Endothelial cell of umbilical vein (primary cell): ENCODE measurements around the gene COL23A1.

Experiments
- EZH2 ChIP-seq: IDR thresholded peaks from 2 replicates; pipeline ENCODE4 v1.6.1; 2012; ENCODE audit warnings: borderline replicate concordance, low read depth, mild to moderate bottlenecking, moderate library complexity, low read length, inconsistent platforms; ENCODE audit not compliant: severe bottlenecking
- MYC ChIP-seq: IDR thresholded peaks from one replicate; pipeline ENCODE4 v1.6.1; 2011; ENCODE audit warnings: mild to moderate bottlenecking, low read depth, low read length
- POLR2A ChIP-seq: IDR thresholded peaks from 2 replicates; pipeline ENCODE4 v1.6.1; 2012; ENCODE audit warnings: low read depth, mild to moderate bottlenecking, control low read depth, low read length
- POLR2AphosphoS5 ChIP-seq: IDR thresholded peaks from 2 replicates; pipeline ENCODE4 v1.6.1; 2012; ENCODE audit warnings: low read depth, mild to moderate bottlenecking, control low read depth, low read length, moderate library complexity; ENCODE audit not compliant: insufficient read depth
- TF ChIP-seq, protein P1 (sequence below), 2 donors: IDR thresholded peaks; 1 replicate in 1 of 2; 2 replicates in 1 of 2; pipeline ENCODE4 v1.5.1; 2011; ENCODE audit warnings: low read length in 2 of 2, mild to moderate bottlenecking in 2 of 2, moderate library complexity in 2 of 2, control low read depth in 1 of 2, inconsistent platforms in 1 of 2, low read depth in 1 of 2; ENCODE audit not compliant: insufficient read depth in 1 of 2; ENCODE audit errors: extremely low read depth in 1 of 2

GRCh38 chr5:178381206-178381605 lies 209.0 kb downstream of the COL23A1 start:
- TF ChIP-seq, protein P1, sequence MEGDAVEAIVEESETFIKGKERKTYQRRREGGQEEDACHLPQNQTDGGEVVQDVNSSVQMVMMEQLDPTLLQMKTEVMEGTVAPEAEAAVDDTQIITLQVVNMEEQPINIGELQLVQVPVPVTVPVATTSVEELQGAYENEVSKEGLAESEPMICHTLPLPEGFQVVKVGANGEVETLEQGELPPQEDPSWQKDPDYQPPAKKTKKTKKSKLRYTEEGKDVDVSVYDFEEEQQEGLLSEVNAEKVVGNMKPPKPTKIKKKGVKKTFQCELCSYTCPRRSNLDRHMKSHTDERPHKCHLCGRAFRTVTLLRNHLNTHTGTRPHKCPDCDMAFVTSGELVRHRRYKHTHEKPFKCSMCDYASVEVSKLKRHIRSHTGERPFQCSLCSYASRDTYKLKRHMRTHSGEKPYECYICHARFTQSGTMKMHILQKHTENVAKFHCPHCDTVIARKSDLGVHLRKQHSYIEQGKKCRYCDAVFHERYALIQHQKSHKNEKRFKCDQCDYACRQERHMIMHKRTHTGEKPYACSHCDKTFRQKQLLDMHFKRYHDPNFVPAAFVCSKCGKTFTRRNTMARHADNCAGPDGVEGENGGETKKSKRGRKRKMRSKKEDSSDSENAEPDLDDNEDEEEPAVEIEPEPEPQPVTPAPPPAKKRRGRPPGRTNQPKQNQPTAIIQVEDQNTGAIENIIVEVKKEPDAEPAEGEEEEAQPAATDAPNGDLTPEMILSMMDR (IDR thresholded peaks at IDR 0.05; ENCODE audit: extremely low read depth in 1 of 2, insufficient read depth in 1 of 2, low read depth in 1 of 2, low read length in 2 of 2), result no peak
- TF ChIP-seq POLR2AphosphoS5 (no peak), EZH2 (no peak), MYC (no peak), POLR2A (no peak)
